GM13977 (cell line): ENCODE measurements around the gene CASZ1.

Source experiments
- DNase-seq: peaks from one replicate; pipeline ENCODE4 v3.0.0; 2012; ENCODE audit warnings: low spot score
- CTCF ChIP-seq: IDR thresholded peaks from 2 replicates; pipeline ENCODE4 v1.5.1; 2012; ENCODE audit warnings: mild to moderate bottlenecking, control low read depth; ENCODE audit not compliant: insufficient read depth; ENCODE audit errors: extremely low read depth, missing control alignments
- in situ Hi-C: fragments of 300-500 bp; cut with MboI; formaldehyde crosslinking; loops from one replicate; pipeline ENCODE4 v1.12.0; 2022; ENCODE audit warnings: low sequenced_read_pairs, low pct_unique_long_range_greater_than_20kb, mixed read lengths, inconsistent platforms; ENCODE audit not compliant: unreplicated experiment

CASZ1 gene

DNA sequence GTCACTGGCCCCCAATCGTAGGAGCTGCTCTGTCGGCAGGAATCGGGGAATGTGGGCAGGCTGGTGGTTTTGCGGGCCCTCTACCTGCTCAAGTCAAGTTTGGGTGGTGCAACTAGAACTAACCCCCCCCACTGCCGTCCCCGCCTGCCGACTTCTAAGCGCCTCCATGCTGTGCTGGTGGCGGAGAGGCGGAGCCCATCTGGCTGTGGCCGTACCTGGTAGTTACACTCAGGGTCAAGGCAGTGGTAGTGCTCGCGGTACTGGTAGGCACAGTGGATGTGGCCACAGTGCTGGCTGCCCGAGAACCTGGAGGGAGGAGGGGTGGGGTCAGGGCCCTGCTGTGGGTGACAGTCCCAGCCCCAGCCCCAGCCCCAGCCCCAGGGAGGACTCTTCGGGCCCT is 140.0 kb downstream of the CASZ1 start:
- TF ChIP-seq CTCF, result no peak
- no peak for DNase-seq
- in situ Hi-C loops, result no loop called here

GRCh38 chr1:10655002-10655401 is 141.4 kb downstream of the CASZ1 start:
- in situ Hi-C loops, result no loop called here
- TF ChIP-seq CTCF, result no peak
- DNase-seq, result no peak

GRCh38 chr1:10653370-10654125 is 142.9 kb downstream of the CASZ1 start:
- no peak for DNase-seq
- in situ Hi-C loops, result no loop called here
- no peak for TF ChIP-seq CTCF

GRCh38 chr1:10652626-10653025 is 143.8 kb downstream of the CASZ1 start:
- in situ Hi-C loops, result no loop called here
- TF ChIP-seq CTCF, result no peak
- no peak for DNase-seq

DNA sequence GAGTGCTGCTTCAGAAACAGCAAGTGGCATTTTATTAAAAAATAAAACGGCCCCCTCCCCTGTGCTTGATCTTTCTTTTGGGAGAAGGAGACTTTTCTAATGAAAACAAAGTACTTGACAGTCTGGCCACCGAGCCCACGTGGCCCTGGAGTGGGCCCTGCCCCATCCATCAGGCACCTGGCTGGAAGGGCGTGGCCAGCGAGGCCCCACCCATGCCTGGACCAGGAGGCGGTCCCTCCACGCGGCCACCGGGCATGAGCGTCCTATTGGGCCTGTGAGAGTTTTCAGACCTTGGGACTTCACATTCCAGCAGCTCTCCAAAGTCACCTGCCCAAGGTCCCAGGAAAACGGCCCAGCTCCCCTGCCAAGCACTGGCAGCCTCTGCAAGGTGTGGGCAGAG is 144.7 kb downstream of the CASZ1 start:
- in situ Hi-C loops, result no loop called here
- no peak for TF ChIP-seq CTCF
- DNase-seq, result no peak

DNA sequence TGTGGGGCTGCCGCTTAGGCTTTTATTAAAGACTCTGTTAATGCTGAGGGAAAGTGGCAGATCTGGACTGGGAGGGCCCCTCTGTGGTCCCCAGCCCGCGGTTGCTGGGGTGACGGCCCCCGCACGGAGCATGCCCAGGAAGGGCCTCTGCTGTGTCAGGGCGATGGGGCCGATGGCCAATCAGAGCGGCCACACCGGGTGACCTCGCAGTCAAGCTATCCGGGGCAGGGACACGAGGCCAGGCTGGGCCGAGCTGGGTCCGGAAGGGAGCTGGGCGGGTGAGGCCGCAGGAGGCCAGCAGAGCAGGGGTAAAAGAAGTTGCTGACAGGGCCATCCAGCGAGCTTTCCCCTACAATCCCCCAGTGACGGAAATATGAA is 145.1 kb downstream of the CASZ1 start:
- TF ChIP-seq CTCF, result no peak
- DNase-seq, result no peak
- in situ Hi-C loops, result no loop called here
